ENCODE results near the gene IL17RC.

DNA sequence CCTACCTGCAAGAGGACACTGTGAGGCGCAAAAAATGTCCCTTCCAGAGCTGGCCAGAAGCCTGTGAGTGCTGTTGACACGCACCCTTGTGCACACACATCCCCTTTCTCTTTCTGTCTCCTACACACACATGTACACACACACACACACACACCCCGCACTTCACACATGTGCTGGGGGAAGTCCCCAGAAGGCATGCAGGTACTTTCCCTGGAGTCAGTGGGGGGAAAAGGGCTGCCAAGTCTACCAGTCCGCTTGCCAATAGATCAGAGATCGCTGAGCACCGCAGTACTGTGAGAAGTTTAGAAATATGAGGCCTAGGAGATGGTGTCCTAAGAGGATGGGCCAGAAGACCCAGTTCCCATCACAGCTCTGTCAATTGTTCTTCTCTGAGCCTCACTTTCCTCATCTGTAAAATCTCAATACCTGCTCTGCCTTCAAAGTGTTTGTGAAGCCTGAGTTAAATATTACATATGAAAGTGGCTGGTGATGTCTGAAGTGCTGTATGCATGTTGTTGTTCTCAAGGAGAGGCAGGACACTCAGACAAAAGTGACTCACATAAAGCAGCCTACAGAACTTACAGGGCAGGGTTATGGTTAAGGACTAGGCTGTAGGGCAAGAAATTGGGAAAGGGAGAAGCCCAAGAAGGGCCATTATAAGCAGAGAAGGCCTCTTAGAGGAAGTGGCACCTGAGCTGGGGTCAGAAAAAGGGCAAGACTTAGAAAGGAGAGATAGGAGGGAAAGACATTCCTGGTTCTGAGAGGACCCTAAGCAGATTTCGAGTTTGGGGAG is 7.5 kb upstream of the IL17RC start:
- TF ChIP-seq, protein P1, sequence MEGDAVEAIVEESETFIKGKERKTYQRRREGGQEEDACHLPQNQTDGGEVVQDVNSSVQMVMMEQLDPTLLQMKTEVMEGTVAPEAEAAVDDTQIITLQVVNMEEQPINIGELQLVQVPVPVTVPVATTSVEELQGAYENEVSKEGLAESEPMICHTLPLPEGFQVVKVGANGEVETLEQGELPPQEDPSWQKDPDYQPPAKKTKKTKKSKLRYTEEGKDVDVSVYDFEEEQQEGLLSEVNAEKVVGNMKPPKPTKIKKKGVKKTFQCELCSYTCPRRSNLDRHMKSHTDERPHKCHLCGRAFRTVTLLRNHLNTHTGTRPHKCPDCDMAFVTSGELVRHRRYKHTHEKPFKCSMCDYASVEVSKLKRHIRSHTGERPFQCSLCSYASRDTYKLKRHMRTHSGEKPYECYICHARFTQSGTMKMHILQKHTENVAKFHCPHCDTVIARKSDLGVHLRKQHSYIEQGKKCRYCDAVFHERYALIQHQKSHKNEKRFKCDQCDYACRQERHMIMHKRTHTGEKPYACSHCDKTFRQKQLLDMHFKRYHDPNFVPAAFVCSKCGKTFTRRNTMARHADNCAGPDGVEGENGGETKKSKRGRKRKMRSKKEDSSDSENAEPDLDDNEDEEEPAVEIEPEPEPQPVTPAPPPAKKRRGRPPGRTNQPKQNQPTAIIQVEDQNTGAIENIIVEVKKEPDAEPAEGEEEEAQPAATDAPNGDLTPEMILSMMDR (IDR thresholded peaks at IDR 0.05; ENCODE audit: extremely low read depth in 1 of 2, insufficient read depth in 1 of 2, low read depth in 1 of 2, low read length in 2 of 2) = no peak
- no peak for TF ChIP-seq POLR2AphosphoS5 (IDR thresholded peaks at IDR 0.05; ENCODE audit: insufficient read depth, low read depth, low read length)
- TF ChIP-seq POLR2A (IDR thresholded peaks at IDR 0.05; ENCODE audit: low read depth, low read length) = no peak
- no peak for TF ChIP-seq MYC (IDR thresholded peaks at IDR 0.05; ENCODE audit: low read depth, low read length)

All from endothelial cell of umbilical vein (primary cell).